ENCODE measurements around the gene BNC2. TPM values are rescaled to one million over a fixed set of nuclear protein-coding genes. Genes with fewer than 3 reads are reported as not detected.
A peak's percentile ranks its signal among the peaks of the same experiment; 100 is the strongest.

BNC2 gene
- total and polyA plus RNA-seq, 2 donors (not counting 1 experiment from before 2014, with no cell fraction given), result 34.7 to 39.1 TPM

GRCh38 chr9:16421532-16421931, 448.9 kb downstream of the BNC2 start:
- TF ChIP-seq EZH2 (IDR thresholded peaks at IDR 0.05; ENCODE audit: low read length, missing control alignments), result no peak
- TF ChIP-seq CTCF (conservative IDR thresholded peaks at IDR 0.05 in 1 of 2, IDR thresholded peaks at IDR 0.05 in 1 of 2; ENCODE audit: low read depth in 1 of 2, low read length in 2 of 2), result no peak
- Histone ChIP-seq H3K27me3 (ENCODE audit: control insufficient read depth, insufficient read depth, low read length) (no peaks in the 10 kb centered on the region), H3K4me1 (ENCODE audit: control insufficient read depth, extremely low read depth, insufficient read depth, low read length) (peaks cover 10% of the 10 kb centered on the region), H3K9me3 (ENCODE audit: control insufficient read depth, insufficient read depth, low read depth, low read length) (no peaks in the 10 kb centered on the region), H3K27ac (ENCODE audit: insufficient read depth, low read length) (no peak overlapping the region), H2AFZ (ENCODE audit: low read length) (no peak overlapping the region), H3K79me2 (ENCODE audit: control insufficient read depth, insufficient read depth, low read length) (no peaks in the 10 kb centered on the region), H3K4me3 (replicated peaks in 1 of 4; ENCODE audit: control extremely low read depth in 1 of 4, insufficient read depth in 1 of 4, low read depth in 3 of 4, low read length in 4 of 4) (no peak overlapping the region), H4K20me1 (ENCODE audit: control insufficient read depth, extremely low read depth, insufficient read depth, low read length) (no peaks in the 10 kb centered on the region), H3K9ac (ENCODE audit: insufficient read depth, low read length) (no peak overlapping the region), H3K4me2 (ENCODE audit: extremely low read depth, insufficient read depth, low read length) (no peak overlapping the region), H3K36me3 (ENCODE audit: control insufficient read depth, insufficient read depth, low read length) (peaks cover 2% of the 10 kb centered on the region)
- peak in 1 of 2 donors; percentile 63 for DNase-seq (ENCODE audit: low read depth in 2 of 2)

GRCh38 chr9:16419124-16419523, 451.3 kb downstream of the BNC2 start:
- no peaks in the 10 kb centered on the region for H4K20me1 ChIP-seq (ENCODE audit: control insufficient read depth, extremely low read depth, insufficient read depth, low read length)
- H3K36me3 ChIP-seq (ENCODE audit: control insufficient read depth, insufficient read depth, low read length), result peaks cover 2% of the 10 kb centered on the region
- no peak overlapping the region for H2AFZ ChIP-seq (ENCODE audit: low read length)
- no peak for TF ChIP-seq EZH2 (IDR thresholded peaks at IDR 0.05; ENCODE audit: low read length, missing control alignments)
- TF ChIP-seq CTCF (conservative IDR thresholded peaks at IDR 0.05 in 1 of 2, IDR thresholded peaks at IDR 0.05 in 1 of 2; ENCODE audit: low read depth in 1 of 2, low read length in 2 of 2), result no peak
- H3K27me3 ChIP-seq (ENCODE audit: control insufficient read depth, insufficient read depth, low read length), result no peaks in the 10 kb centered on the region
- DNase-seq (ENCODE audit: low read depth in 2 of 2), result no peak
- no peaks in the 10 kb centered on the region for H3K79me2 ChIP-seq (ENCODE audit: control insufficient read depth, insufficient read depth, low read length)
- peaks cover 7% of the 10 kb centered on the region for H3K4me1 ChIP-seq (ENCODE audit: control insufficient read depth, extremely low read depth, insufficient read depth, low read length)
- H3K9me3 ChIP-seq (ENCODE audit: control insufficient read depth, insufficient read depth, low read depth, low read length), result no peaks in the 10 kb centered on the region
- no peak overlapping the region for H3K4me3 ChIP-seq (replicated peaks in 1 of 4; ENCODE audit: control extremely low read depth in 1 of 4, insufficient read depth in 1 of 4, low read depth in 3 of 4, low read length in 4 of 4)
- no peak overlapping the region for H3K9ac ChIP-seq (ENCODE audit: insufficient read depth, low read length)
- no peak overlapping the region for H3K4me2 ChIP-seq (ENCODE audit: extremely low read depth, insufficient read depth, low read length)
- H3K27ac ChIP-seq (ENCODE audit: insufficient read depth, low read length), result no peak overlapping the region

- no peak for TF ChIP-seq CTCF (conservative IDR thresholded peaks at IDR 0.05 in 1 of 2, IDR thresholded peaks at IDR 0.05 in 1 of 2; ENCODE audit: low read depth in 1 of 2, low read length in 2 of 2)
- no peak for TF ChIP-seq EZH2 (IDR thresholded peaks at IDR 0.05; ENCODE audit: low read length, missing control alignments)
- no peaks in the 10 kb centered on the region for H4K20me1 ChIP-seq (ENCODE audit: control insufficient read depth, extremely low read depth, insufficient read depth, low read length)
- H3K36me3 ChIP-seq (ENCODE audit: control insufficient read depth, insufficient read depth, low read length), result peaks cover 2% of the 10 kb centered on the region
- H3K27ac ChIP-seq (ENCODE audit: insufficient read depth, low read length), result no peak overlapping the region
- H3K4me2 ChIP-seq (ENCODE audit: extremely low read depth, insufficient read depth, low read length), result no peak overlapping the region
- no peak overlapping the region for H3K9ac ChIP-seq (ENCODE audit: insufficient read depth, low read length)
- H3K27me3 ChIP-seq (ENCODE audit: control insufficient read depth, insufficient read depth, low read length), result no peaks in the 10 kb centered on the region
- no peaks in the 10 kb centered on the region for H3K9me3 ChIP-seq (ENCODE audit: control insufficient read depth, insufficient read depth, low read depth, low read length)
- no peak overlapping the region for H2AFZ ChIP-seq (ENCODE audit: low read length)
- no peaks in the 10 kb centered on the region for H3K79me2 ChIP-seq (ENCODE audit: control insufficient read depth, insufficient read depth, low read length)
- no peak overlapping the region for H3K4me3 ChIP-seq (replicated peaks in 1 of 4; ENCODE audit: control extremely low read depth in 1 of 4, insufficient read depth in 1 of 4, low read depth in 3 of 4, low read length in 4 of 4)
- H3K4me1 ChIP-seq (ENCODE audit: control insufficient read depth, extremely low read depth, insufficient read depth, low read length), result peaks cover 11% of the 10 kb centered on the region
- DNase-seq (ENCODE audit: low read depth in 2 of 2), result no peak
Measured at GRCh38 chr9:16418721-16419120, 451.7 kb downstream of the BNC2 start.

All from fibroblast of lung (primary cell).